HepG2 (cell line): ENCODE data around the gene HOXD12. TPM values are rescaled to one million over a fixed set of nuclear protein-coding genes. Genes with fewer than 3 reads are reported as not detected.

Experiments used
- ATAC-seq: fragments of 200-7000 bp; cut with Tn5 transposase; 3 replicates; pipeline ENCODE4 v1.9.1; 2020; ENCODE audit warnings: mild to moderate bottlenecking, moderate library complexity
- BruUV-seq: library from RNA; stranded (reverse); fragments of 400-500 nt; replicated peaks from 2 replicates; lab custom pipeline; 2021; lab: Mats Ljungman, UMichigan
- CTCF ChIA-PET: fragments of 300-600 bp; formaldehyde crosslinking; extraction: SDS; loops from one replicate; lab custom pipeline; 2021; ENCODE audit warnings: low total read pairs, inconsistent platforms, low intra/inter-chr PET ratio; lab: Yijun Ruan, JAX
- POLR2A ChIA-PET: fragments of 350-600 bp; sonication (Branson Sonifier 250); formaldehyde crosslinking; loops from one replicate; lab custom pipeline; 2020; ENCODE audit warnings: antibody characterized with exemption, inconsistent platforms; lab: Yijun Ruan, JAX
- DNase-seq: peaks from one replicate; pipeline ENCODE4 v3.0.0-alpha.2; 2015; ENCODE audit warnings: low spot score
- FAIRE-seq: peaks from 3 replicates; lab custom pipeline; 2011; peaks lifted over from hg19 to GRCh38; lab: Jason Lieb, UNC
- H2AFZ ChIP-seq: one replicate; pipeline ENCODE4 v1.6.1; 2011; ENCODE audit warnings: low read length, inconsistent platforms
- H3K27ac ChIP-seq: fragments of 300-600 bp; 3 replicates; pipeline ENCODE4 v1.8.0; 2011; ENCODE audit warnings: mixed run types, mild to moderate bottlenecking, mixed read lengths, low read length, inconsistent platforms; ENCODE audit not compliant: insufficient read depth; ENCODE audit errors: extremely low read length
- H3K27me3 ChIP-seq, 2 experiments: fragments of 200-600 bp in 1 of 2; 2 replicates in 1 of 2; 3 replicates in 1 of 2; pipeline versions ENCODE4 v1.6.0 to v1.8.0; 2011; ENCODE audit warnings: low read length in 2 of 2, mild to moderate bottlenecking in 2 of 2, moderate library complexity in 2 of 2, inconsistent platforms in 1 of 2; ENCODE audit not compliant: insufficient read depth in 2 of 2, control insufficient read depth in 1 of 2
- H3K36me3 ChIP-seq, 2 experiments: fragments of 200-600 bp in 1 of 2; replicated peaks in 1 of 2; 2 replicates in 1 of 2; 3 replicates in 1 of 2; pipeline versions ENCODE4 v1.5.1 to v1.8.0; 2011; ENCODE audit warnings: low read length in 2 of 2, inconsistent platforms in 1 of 2; ENCODE audit not compliant: insufficient read depth in 2 of 2, control insufficient read depth in 1 of 2
- H3K4me1 ChIP-seq: 2 replicates; pipeline ENCODE4 v1.5.1; 2012; ENCODE audit warnings: low read length, inconsistent platforms; ENCODE audit not compliant: insufficient read depth
- H3K4me2 ChIP-seq: 2 replicates; pipeline ENCODE4 v1.6.0; 2011; ENCODE audit warnings: low read depth, low read length, inconsistent platforms
- H3K4me3 ChIP-seq, 3 experiments: fragments of 200-600 bp in 1 of 3; sonication (generic), shearing (Covaris generic) in 1 of 3; replicated peaks in 1 of 3; 2 replicates each; pipeline ENCODE4 v1.5.1; 2011 to 2016; ENCODE audit warnings: low read length in 3 of 3, inconsistent platforms in 2 of 3, low read depth in 2 of 3, mild to moderate bottlenecking in 2 of 3, control low read depth in 1 of 3, mixed read lengths in 1 of 3; ENCODE audit not compliant: insufficient read depth in 1 of 3
- H3K79me2 ChIP-seq: one replicate; pipeline ENCODE4 v1.6.1; 2011; ENCODE audit warnings: low read length, inconsistent platforms; ENCODE audit not compliant: insufficient read depth
- H3K9ac ChIP-seq: 2 replicates; pipeline ENCODE4 v1.6.0; 2011; ENCODE audit warnings: mild to moderate bottlenecking, low read depth, low read length, inconsistent platforms; ENCODE audit not compliant: insufficient read depth
- H3K9me3 ChIP-seq: 2 replicates; pipeline ENCODE4 v1.5.1; 2012; ENCODE audit warnings: mild to moderate bottlenecking, low read length
- H4K20me1 ChIP-seq: 2 replicates; pipeline ENCODE4 v1.6.0; 2011; ENCODE audit warnings: inconsistent platforms, mild to moderate bottlenecking, low read length, moderate library complexity; ENCODE audit not compliant: insufficient read depth
- BRCA1 ChIP-seq: sonication (generic); formaldehyde crosslinking; IDR thresholded peaks from 2 replicates; pipeline ENCODE4 v1.4.0; 2020; ENCODE audit warnings: missing genetic modification reagents
- CTCF ChIP-seq: sonication (generic); formaldehyde crosslinking; IDR thresholded peaks from 2 replicates; pipeline ENCODE4 v1.5.0; 2020; ENCODE audit warnings: mild to moderate bottlenecking, missing genetic modification reagents, moderate library complexity
- MTERF4 ChIP-seq: sonication (generic); formaldehyde crosslinking; IDR thresholded peaks from 2 replicates; pipeline ENCODE4 v1.8.0; 2023; ENCODE audit warnings: mild to moderate bottlenecking, missing genetic modification reagents
- MYC ChIP-seq: sonication (generic); formaldehyde crosslinking; IDR thresholded peaks from 2 replicates; pipeline ENCODE4 v1.9.0; 2021; ENCODE audit warnings: missing genetic modification reagents, borderline replicate concordance
- RFX3 ChIP-seq: IDR thresholded peaks from 2 replicates; pipeline ENCODE4 v1.6.1; 2016; ENCODE audit warnings: missing biosample characterization, missing genetic modification reagents
- RFXANK ChIP-seq: IDR thresholded peaks from 2 replicates; pipeline ENCODE4 v1.6.1; 2016
- SMAD9 ChIP-seq: sonication (generic); formaldehyde crosslinking; IDR thresholded peaks from 2 replicates; pipeline ENCODE4 v1.5.1; 2020; ENCODE audit warnings: mild to moderate bottlenecking, missing genetic modification reagents
- TBL1XR1 ChIP-seq: fragments of 150-350 bp; IDR thresholded peaks from 2 replicates; pipeline ENCODE4 v1.6.1; 2014; ENCODE audit warnings: borderline replicate concordance, low read length; ENCODE audit not compliant: partially characterized antibody
- ZNF468 ChIP-seq: sonication (generic); formaldehyde crosslinking; IDR thresholded peaks from 2 replicates; pipeline ENCODE4 v1.8.0; 2022; ENCODE audit warnings: mild to moderate bottlenecking, moderate library complexity, missing genetic modification reagents
- ZNF547 ChIP-seq: sonication (generic); formaldehyde crosslinking; IDR thresholded peaks from 2 replicates; pipeline ENCODE4 v1.5.1; 2020; ENCODE audit warnings: mild to moderate bottlenecking, missing genetic modification reagents
- ZNF607 ChIP-seq: sonication (generic); formaldehyde crosslinking; IDR thresholded peaks from 2 replicates; pipeline ENCODE4 v1.5.1; 2020; ENCODE audit warnings: missing genetic modification reagents, mild to moderate bottlenecking, borderline replicate concordance
- ZNF687 ChIP-seq: sonication (generic); formaldehyde crosslinking; IDR thresholded peaks from 2 replicates; pipeline ENCODE4 v1.5.1; 2020; ENCODE audit warnings: mild to moderate bottlenecking, missing genetic modification reagents, moderate library complexity
- ZNF709 ChIP-seq: sonication (generic); formaldehyde crosslinking; IDR thresholded peaks from 2 replicates; pipeline ENCODE4 v1.5.0; 2020; ENCODE audit warnings: mild to moderate bottlenecking, missing genetic modification reagents
- ZNF776 ChIP-seq: sonication (generic); formaldehyde crosslinking; IDR thresholded peaks from 2 replicates; pipeline ENCODE4 v1.4.0; 2020; ENCODE audit warnings: mild to moderate bottlenecking, missing genetic modification reagents
- ZNF878 ChIP-seq: sonication (generic); formaldehyde crosslinking; IDR thresholded peaks from 2 replicates; pipeline ENCODE4 v1.8.1; 2023; ENCODE audit warnings: mild to moderate bottlenecking, missing genetic modification reagents, moderate library complexity
- ZZZ3 ChIP-seq: sonication (generic); formaldehyde crosslinking; IDR thresholded peaks from 2 replicates; pipeline ENCODE4 v1.4.0; 2020; ENCODE audit warnings: missing genetic modification reagents, mild to moderate bottlenecking, borderline replicate concordance
- WGBS: methylation state at CpG from one replicate; pipeline ENCODE4 v1.1.6; 2017; ENCODE audit warnings: low lambda C conversion rate; 5-methylcytosine and 5-hydroxymethylcytosine counted together
- in situ Hi-C: cut with HindIII; loops from 2 replicates; pipeline ENCODE4 v1.10.0; 2017; ENCODE audit warnings: low pct_unique_long_range_greater_than_20kb; ENCODE audit not compliant: extremely low pct_ligation_motif_present
- intact Hi-C: fragments of 100-400 bp; cut with micrococcal nuclease; formaldehyde crosslinking; loops from one replicate; pipeline ENCODE4 v1.10.0; 2022; ENCODE audit not compliant: unreplicated experiment
- polyA plus RNA-seq, 8 experiments: library from polyadenylated mRNA; depleted of rRNA in 3 of 8; stranded (reverse) in 7 of 8; unstranded in 1 of 8; fragments of >200 nt; fragmentation: Illumina TruSeq in 4 of 8; extraction: Trizol in 4 of 8; gene quantifications; 2 replicates each; pipeline versions ENCODE4 v1.2.1 to v1.2.3, GENCODE V29; 2011 to 2016; ENCODE audit warnings: low read depth in 4 of 8, missing spikeins in 1 of 8, mixed read lengths in 1 of 8; ENCODE audit not compliant: insufficient read depth in 1 of 8
- total RNA-seq, 5 experiments: library from RNA; depleted of rRNA; stranded (reverse); fragments of >200 nt; fragmentation: Illumina TruSeq; extraction: Trizol; gene quantifications; 2 replicates each; pipeline ENCODE4 v1.2.3, GENCODE V29; 2016; ENCODE audit warnings: low read depth in 1 of 5
- TF ChIP-seq, protein P1 (sequence below): sonication (generic); formaldehyde crosslinking; IDR thresholded peaks from 2 replicates; pipeline ENCODE4 v1.4.0; 2020; ENCODE audit warnings: missing genetic modification reagents, borderline replicate concordance

The HOXD12 gene
- total and polyA plus RNA-seq, 2 of the 13 experiments (the other 11 are each of a cell fraction or from before 2014, with no cell fraction given), result not detected

- H3K27ac ChIP-seq, result no peak overlapping the region
- no peaks in the 10 kb centered on the region for H4K20me1 ChIP-seq
- ATAC-seq (no peak), FAIRE-seq (no peak), DNase-seq (no peak)
- no peak overlapping the region for H3K4me3 ChIP-seq
- in situ Hi-C loops, result no loop called here
- H3K9ac ChIP-seq, result no peak overlapping the region
- H3K4me1 ChIP-seq, result 0 out of 2 replicates have a peak, but pooled peaks cover under 1% of the 10 kb centered on the region
- peaks cover 7 to 87% of the 10 kb centered on the region in 2 experiments; a peak in 4 of 5 replicates for H3K27me3 ChIP-seq
- H3K79me2 ChIP-seq, result no peaks in the 10 kb centered on the region
- no peak overlapping the region for H2AFZ ChIP-seq
- no peaks in the 10 kb centered on the region for H3K9me3 ChIP-seq
- no TSS peak for BruUV-seq
- intact Hi-C loops, result no loop called here
- H3K4me2 ChIP-seq, result no peak overlapping the region
- TF ChIP-seq RFXANK (no peak), RFX3 (no peak), ZNF468 (CRISPR knock-in tag) (no peak), ZNF547 (CRISPR knock-in tag) (no peak), ZNF709 (no peak), MYC (no peak), ZNF878 (CRISPR knock-in tag) (no peak), ZNF776 (CRISPR knock-in tag) (no peak), BRCA1 (CRISPR knock-in tag) (no peak), ZNF687 (no peak), ZZZ3 (CRISPR knock-in tag) (no peak), TBL1XR1 (no peak), ZNF607 (CRISPR knock-in tag) (no peak), CTCF (CRISPR knock-in tag) (no peak), MTERF4 (CRISPR knock-in tag) (no peak), SMAD9 (CRISPR knock-in tag) (no peak)
- TF ChIP-seq, protein P1, sequence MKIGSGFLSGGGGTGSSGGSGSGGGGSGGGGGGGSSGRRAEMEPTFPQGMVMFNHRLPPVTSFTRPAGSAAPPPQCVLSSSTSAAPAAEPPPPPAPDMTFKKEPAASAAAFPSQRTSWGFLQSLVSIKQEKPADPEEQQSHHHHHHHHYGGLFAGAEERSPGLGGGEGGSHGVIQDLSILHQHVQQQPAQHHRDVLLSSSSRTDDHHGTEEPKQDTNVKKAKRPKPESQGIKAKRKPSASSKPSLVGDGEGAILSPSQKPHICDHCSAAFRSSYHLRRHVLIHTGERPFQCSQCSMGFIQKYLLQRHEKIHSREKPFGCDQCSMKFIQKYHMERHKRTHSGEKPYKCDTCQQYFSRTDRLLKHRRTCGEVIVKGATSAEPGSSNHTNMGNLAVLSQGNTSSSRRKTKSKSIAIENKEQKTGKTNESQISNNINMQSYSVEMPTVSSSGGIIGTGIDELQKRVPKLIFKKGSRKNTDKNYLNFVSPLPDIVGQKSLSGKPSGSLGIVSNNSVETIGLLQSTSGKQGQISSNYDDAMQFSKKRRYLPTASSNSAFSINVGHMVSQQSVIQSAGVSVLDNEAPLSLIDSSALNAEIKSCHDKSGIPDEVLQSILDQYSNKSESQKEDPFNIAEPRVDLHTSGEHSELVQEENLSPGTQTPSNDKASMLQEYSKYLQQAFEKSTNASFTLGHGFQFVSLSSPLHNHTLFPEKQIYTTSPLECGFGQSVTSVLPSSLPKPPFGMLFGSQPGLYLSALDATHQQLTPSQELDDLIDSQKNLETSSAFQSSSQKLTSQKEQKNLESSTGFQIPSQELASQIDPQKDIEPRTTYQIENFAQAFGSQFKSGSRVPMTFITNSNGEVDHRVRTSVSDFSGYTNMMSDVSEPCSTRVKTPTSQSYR, result no peak
- ChIA-PET POLR2A (no interaction called here), CTCF (no interaction called here)
- H3K36me3 ChIP-seq, result no peaks in the 10 kb centered on the region
- WGBS, result 17% methylated on average over 4 of the region's 4 CpGs
Observed at GRCh38 chr2:176134035-176134434, 34.4 kb downstream of the HOXD12 start.
